Brain microvascular endothelial cell (primary cell): ENCODE results near the gene TMEM150C.

ENCODE experiments used
- DNase-seq: peaks from one replicate; pipeline ENCODE4 v3.0.0-alpha.2; 2020
- H3K27ac ChIP-seq: fragments of 250-450 bp; sonication (Bioruptor Pico); 2 replicates; pipeline ENCODE4 v1.5.1; 2020; ENCODE audit warnings: mild to moderate bottlenecking, moderate library complexity
- H3K27me3 ChIP-seq: fragments of 250-450 bp; sonication (Bioruptor Pico); replicated peaks from 2 replicates; pipeline ENCODE4 v1.5.1; 2020; ENCODE audit warnings: mild to moderate bottlenecking
- H3K36me3 ChIP-seq: fragments of 250-450 bp; sonication (Bioruptor Pico); replicated peaks from 2 replicates; pipeline ENCODE4 v1.5.1; 2020; ENCODE audit warnings: mild to moderate bottlenecking
- H3K4me3 ChIP-seq: 2 replicates; pipeline ENCODE4 v1.5.1; 2011; ENCODE audit warnings: low read depth, mild to moderate bottlenecking, control low read depth, low read length, moderate library complexity
- in situ Hi-C: cut with HindIII; loops from 2 replicates; pipeline ENCODE4 v1.10.0; 2017; ENCODE audit warnings: low sequenced_read_pairs, low pct_ligation_motif_present
- TF ChIP-seq, protein P1 (sequence below): IDR thresholded peaks from 2 replicates; pipeline ENCODE4 v1.5.1; 2011; ENCODE audit warnings: low read depth, mild to moderate bottlenecking, moderate library complexity, low read length, control low read depth, inconsistent platforms; ENCODE audit errors: missing control alignments

Gene TMEM150C

DNA sequence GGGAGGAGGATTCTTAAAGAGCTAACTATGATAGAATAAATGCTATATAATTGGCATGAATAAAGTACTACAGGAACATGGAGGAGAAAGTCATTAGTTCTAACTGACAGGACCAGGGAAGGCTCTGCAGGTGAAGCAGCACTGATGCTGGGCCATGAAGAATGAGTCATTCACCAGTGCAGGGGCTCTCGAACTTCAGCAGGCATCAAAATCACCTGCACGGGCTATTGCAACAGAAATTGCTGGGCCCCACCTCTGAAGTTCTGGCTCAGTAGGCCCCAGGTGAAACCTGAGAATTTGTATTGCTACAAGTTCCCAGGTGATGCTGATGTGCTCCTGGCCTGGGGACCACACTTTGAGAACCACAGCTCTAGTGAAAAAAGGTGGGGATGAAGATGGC, 33.7 kb downstream of the TMEM150C start:
- Histone ChIP-seq H3K27me3 (no peaks in the 10 kb centered on the region), H3K27ac (no peak overlapping the region), H3K4me3 (no peak overlapping the region), H3K36me3 (no peaks in the 10 kb centered on the region)
- TF ChIP-seq, protein P1, sequence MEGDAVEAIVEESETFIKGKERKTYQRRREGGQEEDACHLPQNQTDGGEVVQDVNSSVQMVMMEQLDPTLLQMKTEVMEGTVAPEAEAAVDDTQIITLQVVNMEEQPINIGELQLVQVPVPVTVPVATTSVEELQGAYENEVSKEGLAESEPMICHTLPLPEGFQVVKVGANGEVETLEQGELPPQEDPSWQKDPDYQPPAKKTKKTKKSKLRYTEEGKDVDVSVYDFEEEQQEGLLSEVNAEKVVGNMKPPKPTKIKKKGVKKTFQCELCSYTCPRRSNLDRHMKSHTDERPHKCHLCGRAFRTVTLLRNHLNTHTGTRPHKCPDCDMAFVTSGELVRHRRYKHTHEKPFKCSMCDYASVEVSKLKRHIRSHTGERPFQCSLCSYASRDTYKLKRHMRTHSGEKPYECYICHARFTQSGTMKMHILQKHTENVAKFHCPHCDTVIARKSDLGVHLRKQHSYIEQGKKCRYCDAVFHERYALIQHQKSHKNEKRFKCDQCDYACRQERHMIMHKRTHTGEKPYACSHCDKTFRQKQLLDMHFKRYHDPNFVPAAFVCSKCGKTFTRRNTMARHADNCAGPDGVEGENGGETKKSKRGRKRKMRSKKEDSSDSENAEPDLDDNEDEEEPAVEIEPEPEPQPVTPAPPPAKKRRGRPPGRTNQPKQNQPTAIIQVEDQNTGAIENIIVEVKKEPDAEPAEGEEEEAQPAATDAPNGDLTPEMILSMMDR: no peak
- no peak for DNase-seq
- in situ Hi-C loops: no loop called here

DNA sequence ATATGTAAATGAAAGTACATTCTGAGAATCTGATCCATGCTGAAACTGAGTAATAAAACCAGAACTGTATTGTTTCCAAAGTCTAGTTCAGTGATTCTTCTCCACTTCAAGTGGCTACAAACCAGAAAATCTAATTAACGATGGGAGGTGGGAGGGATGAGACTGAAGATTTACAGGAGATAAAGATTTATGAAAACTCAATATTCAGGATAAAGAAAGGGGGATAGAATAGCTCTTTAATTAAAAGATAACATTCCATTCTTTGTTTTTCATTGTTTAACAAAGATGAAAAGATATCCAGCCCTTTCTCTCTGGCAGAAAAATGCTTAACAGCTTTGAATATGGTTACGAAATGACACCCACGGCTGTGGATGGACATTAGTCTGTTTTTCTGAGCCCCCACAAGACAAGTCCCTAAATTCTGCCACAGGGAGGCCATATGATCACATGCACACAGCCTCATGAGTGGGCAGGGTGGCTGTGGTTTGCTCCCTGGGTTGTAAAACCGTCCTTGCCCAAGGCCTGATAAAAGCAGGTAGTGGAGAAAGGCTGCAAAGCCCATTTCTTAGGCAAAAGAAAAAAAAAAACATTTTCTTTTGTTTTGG, 36.4 kb downstream of the TMEM150C start:
- in situ Hi-C loops: no loop called here
- H3K27me3 ChIP-seq: no peaks in the 10 kb centered on the region
- DNase-seq: no peak
- H3K27ac ChIP-seq: no peak overlapping the region
- TF ChIP-seq, protein P1: no peak
- H3K4me3 ChIP-seq: no peak overlapping the region
- no peaks in the 10 kb centered on the region for H3K36me3 ChIP-seq

DNA sequence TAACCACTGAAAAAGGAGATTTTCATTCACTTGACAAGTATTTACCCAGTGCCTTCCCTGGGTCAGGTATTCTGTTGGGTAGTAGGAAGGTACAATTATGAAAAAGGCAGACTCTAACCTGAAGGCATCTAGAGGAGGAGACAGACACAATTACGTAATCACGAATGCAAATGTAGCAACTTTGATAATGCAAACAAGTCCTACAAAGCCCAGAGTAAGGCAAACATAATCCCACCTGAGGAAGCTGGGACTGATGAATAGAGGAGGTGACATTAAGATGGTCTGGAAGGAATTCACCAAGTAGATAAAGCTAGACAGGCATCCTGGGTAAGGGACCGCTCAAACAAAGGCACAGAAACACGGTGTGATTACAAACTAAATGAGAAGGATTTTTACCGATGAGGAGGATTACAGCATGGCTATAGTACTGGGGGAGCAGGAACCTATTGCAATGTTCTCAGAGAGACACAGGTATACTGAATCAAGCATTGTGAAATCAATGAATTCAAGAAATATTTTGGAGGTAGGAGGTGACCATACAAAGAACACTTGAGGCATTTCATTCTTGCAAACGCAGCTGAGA, 37.1 kb downstream of the TMEM150C start:
- DNase-seq: no peak
- in situ Hi-C loops: no loop called here
- TF ChIP-seq, protein P1: no peak
- H3K27ac ChIP-seq: no peak overlapping the region
- H3K36me3 ChIP-seq: no peaks in the 10 kb centered on the region
- no peaks in the 10 kb centered on the region for H3K27me3 ChIP-seq
- no peak overlapping the region for H3K4me3 ChIP-seq

GRCh38 chr4:82523179-82523578, 38.6 kb downstream of the TMEM150C start:
- Histone ChIP-seq H3K27me3 (no peaks in the 10 kb centered on the region), H3K27ac (no peak overlapping the region), H3K4me3 (no peak overlapping the region), H3K36me3 (no peaks in the 10 kb centered on the region)
- no peak for DNase-seq
- TF ChIP-seq, protein P1: no peak
- in situ Hi-C loops: no loop called here

DNA sequence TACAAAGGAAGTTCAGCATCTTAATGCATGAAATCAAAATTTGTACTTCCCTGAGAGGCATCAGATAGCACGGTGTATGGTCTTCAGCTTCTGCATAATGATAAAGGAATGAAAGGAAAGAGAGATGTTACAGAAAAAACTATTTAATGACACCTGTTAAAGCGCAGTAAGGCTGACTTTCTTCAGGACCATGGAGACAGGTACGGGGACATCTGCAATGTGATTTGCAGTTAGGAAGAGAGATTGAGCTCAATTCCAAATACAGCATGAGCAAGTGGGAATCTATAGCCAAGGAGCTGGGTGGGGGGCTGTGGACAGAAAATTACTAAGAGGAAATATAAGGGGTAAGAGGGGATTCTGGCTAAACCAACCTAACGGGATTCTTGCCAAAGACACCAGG, 39.3 kb downstream of the TMEM150C start:
- H3K27me3 ChIP-seq: no peaks in the 10 kb centered on the region
- H3K36me3 ChIP-seq: no peaks in the 10 kb centered on the region
- in situ Hi-C loops: no loop called here
- TF ChIP-seq, protein P1: no peak
- no peak for DNase-seq
- no peak overlapping the region for H3K27ac ChIP-seq
- H3K4me3 ChIP-seq: no peak overlapping the region

GRCh38 chr4:82521283-82521682, 40.5 kb downstream of the TMEM150C start:
- Histone ChIP-seq H3K36me3 (no peaks in the 10 kb centered on the region), H3K27ac (no peak overlapping the region), H3K4me3 (no peak overlapping the region), H3K27me3 (no peaks in the 10 kb centered on the region)
- TF ChIP-seq, protein P1: no peak
- no peak for DNase-seq
- in situ Hi-C loops: no loop called here
